Choroid plexus epithelial cell (primary cell): Measurements from ENCODE around the gene DSTN.

ENCODE experiments used
- DNase-seq: peaks from one replicate; pipeline ENCODE4 v3.0.0-alpha.2; 2010; ENCODE audit warnings: low read depth
- H3K4me3 ChIP-seq: 2 replicates; pipeline ENCODE4 v1.5.1; 2011; ENCODE audit warnings: low read depth, mild to moderate bottlenecking, control low read depth, low read length, moderate library complexity
- CTCF ChIP-seq: conservative IDR thresholded peaks from 2 replicates; pipeline ENCODE4 v1.5.1; 2011; ENCODE audit warnings: low read depth, mild to moderate bottlenecking, control low read depth, inconsistent platforms, low read length, moderate library complexity

The DSTN gene

DNA sequence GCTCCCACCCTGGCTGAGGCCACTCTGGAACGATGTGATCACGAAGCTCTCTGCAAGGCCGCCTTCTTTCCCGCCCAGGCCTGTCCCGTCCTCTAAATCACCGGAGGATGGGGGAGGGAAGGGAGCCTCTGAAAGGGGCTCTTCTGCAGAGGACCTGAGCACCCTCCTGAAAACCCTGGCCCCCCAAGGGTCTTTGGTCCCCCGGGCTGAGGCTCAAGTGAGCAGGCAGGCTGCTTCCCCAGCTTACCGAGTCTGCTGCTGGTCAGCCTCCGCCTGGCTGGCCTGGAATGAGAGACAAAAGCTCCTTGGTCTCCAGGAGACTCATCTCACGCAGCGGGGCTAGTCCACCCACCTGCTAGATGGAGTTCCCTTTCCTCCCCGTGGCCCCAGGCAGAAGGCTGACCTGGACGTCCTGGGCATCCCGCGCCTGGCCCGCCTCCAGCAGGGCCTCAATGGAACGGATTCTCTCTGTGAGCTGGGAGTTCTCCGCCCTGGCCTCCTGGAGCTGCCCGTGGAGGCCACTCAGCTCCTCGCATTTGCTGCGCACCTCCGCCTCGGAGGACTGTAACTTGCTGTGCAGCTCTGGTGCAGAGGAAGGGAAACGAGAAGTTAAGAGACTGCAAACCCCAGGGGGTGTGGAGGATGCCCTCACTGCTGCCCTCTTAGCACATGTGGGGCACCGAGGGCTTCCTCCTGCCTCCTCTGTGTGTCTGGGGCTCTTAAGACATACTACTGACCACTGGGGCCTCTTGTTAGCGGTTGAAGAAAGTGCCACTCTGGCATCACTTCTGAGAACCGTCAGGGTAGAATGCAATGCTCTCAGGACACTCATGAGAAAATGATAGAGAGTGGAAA lies 57.5 kb downstream of the DSTN start:
- DNase-seq = peak; percentile 13
- TF ChIP-seq CTCF = no peak
- no peak overlapping the region for H3K4me3 ChIP-seq

- DNase-seq = no peak
- peak; percentile 12 for TF ChIP-seq CTCF
- H3K4me3 ChIP-seq = no peak overlapping the region
These were observed 58.4 kb downstream of the DSTN start for GRCh38 chr20:17628101-17628841.

GRCh38 chr20:17629025-17629424 lies 59.1 kb downstream of the DSTN start:
- no peak overlapping the region for H3K4me3 ChIP-seq
- TF ChIP-seq CTCF = no peak

DNA sequence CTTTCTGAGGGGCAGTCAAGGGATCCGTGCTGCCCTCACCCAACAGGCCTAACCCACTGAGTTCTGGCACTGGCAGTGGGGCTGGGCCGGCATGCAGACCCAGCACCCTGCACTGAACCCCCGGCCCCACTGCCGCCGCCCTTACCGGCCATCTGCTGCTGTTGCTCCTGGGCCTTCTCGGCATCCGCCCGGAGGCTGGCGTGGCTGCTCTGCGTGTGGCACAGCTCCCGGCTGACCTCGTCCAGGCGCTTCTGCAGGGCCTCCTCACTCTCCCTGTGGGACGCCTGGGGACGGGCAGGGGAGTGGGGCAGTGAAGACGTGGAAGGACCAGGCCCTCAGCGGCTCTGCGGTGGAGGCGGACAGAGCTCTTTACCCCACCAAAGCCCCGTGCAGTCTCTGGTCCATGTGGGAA lies 59.8 kb downstream of the DSTN start:
- no peak for DNase-seq
- no peak for TF ChIP-seq CTCF
- no peak overlapping the region for H3K4me3 ChIP-seq

More at GRCh38 chr20:17629025-17629424, 59.1 kb downstream of the DSTN start:
- no peak for DNase-seq

- no peak for DNase-seq
- H3K4me3 ChIP-seq = no peak overlapping the region
- TF ChIP-seq CTCF = no peak
These were observed 60.4 kb downstream of the DSTN start for GRCh38 chr20:17630151-17630805.

- no peak overlapping the region for H3K4me3 ChIP-seq
- TF ChIP-seq CTCF = no peak
- DNase-seq = no peak
These were observed 60.9 kb downstream of the DSTN start for GRCh38 chr20:17630806-17631195.
